Activated naive CD8-positive, alpha-beta T cell (primary cell): ENCODE results near the gene DGCR2.
A peak's percentile ranks its signal among the peaks of the same experiment; 100 is the strongest.
"Not testable (repeated sequence)": the region's sequence is repeated elsewhere in the genome, so short reads cannot be mapped to it uniquely, and the experiment has no call there.

Source experiments
- H3K27ac Mint-ChIP-seq: one replicate; pipeline ENCODE4 v1.8.0; 2021; ENCODE audit warnings: mixed read lengths
- H3K27me3 Mint-ChIP-seq: one replicate; pipeline ENCODE4 v1.8.0; 2021; ENCODE audit warnings: mixed read lengths
- H3K36me3 Mint-ChIP-seq: one replicate; pipeline ENCODE4 v1.8.0; 2021; ENCODE audit warnings: mixed read lengths
- H3K4me1 Mint-ChIP-seq: one replicate; pipeline ENCODE4 v1.8.0; 2021; ENCODE audit warnings: low read depth, mixed read lengths
- H3K4me3 Mint-ChIP-seq: one replicate; pipeline ENCODE4 v1.8.0; 2021; ENCODE audit warnings: mild to moderate bottlenecking, mixed read lengths
- H3K9me3 Mint-ChIP-seq: one replicate; pipeline ENCODE4 v1.8.0; 2021; ENCODE audit warnings: low read depth, mixed read lengths

DGCR2 gene

GRCh38 chr22:19094393-19094997 lies 27.7 kb downstream of the DGCR2 start:
- Mint-ChIP-seq H3K27ac (no peak overlapping the region), H3K27me3 (no peaks in the 10 kb centered on the region), H3K4me1 (peaks cover 39% of the 10 kb centered on the region), H3K4me3 (no peak overlapping the region), H3K36me3 (peaks cover 5% of the 10 kb centered on the region), H3K9me3 (no peaks in the 10 kb centered on the region)

- Mint-ChIP-seq H3K4me1 (peaks cover 31% of the 10 kb centered on the region), H3K9me3 (no peaks in the 10 kb centered on the region), H3K36me3 (peaks cover 5% of the 10 kb centered on the region), H3K4me3 (no peak overlapping the region), H3K27me3 (no peaks in the 10 kb centered on the region), H3K27ac (peak overlapping the region; percentile 65)
These were observed 29.5 kb downstream of the DGCR2 start for GRCh38 chr22:19092725-19093124.

GRCh38 chr22:19090586-19091127 lies 31.6 kb downstream of the DGCR2 start:
- no peaks in the 10 kb centered on the region for H3K27me3 Mint-ChIP-seq
- no peaks in the 10 kb centered on the region for H3K9me3 Mint-ChIP-seq
- H3K4me3 Mint-ChIP-seq, result no peak overlapping the region
- H3K36me3 Mint-ChIP-seq, result peaks cover 8% of the 10 kb centered on the region
- H3K4me1 Mint-ChIP-seq, result peaks cover 25% of the 10 kb centered on the region
- no peak overlapping the region for H3K27ac Mint-ChIP-seq

GRCh38 chr22:19090183-19090582 lies 32.0 kb downstream of the DGCR2 start:
- Mint-ChIP-seq H3K36me3 (peaks cover 8% of the 10 kb centered on the region), H3K4me1 (peaks cover 28% of the 10 kb centered on the region), H3K27ac (no peak overlapping the region), H3K4me3 (no peak overlapping the region), H3K27me3 (no peaks in the 10 kb centered on the region), H3K9me3 (no peaks in the 10 kb centered on the region)

- no peak overlapping the region for H3K27ac Mint-ChIP-seq
- H3K4me1 Mint-ChIP-seq, result peaks cover 32% of the 10 kb centered on the region
- no peaks in the 10 kb centered on the region for H3K9me3 Mint-ChIP-seq
- no peak overlapping the region for H3K4me3 Mint-ChIP-seq
- peaks cover 7% of the 10 kb centered on the region for H3K36me3 Mint-ChIP-seq
- H3K27me3 Mint-ChIP-seq, result no peaks in the 10 kb centered on the region
These were observed 33.2 kb downstream of the DGCR2 start for GRCh38 chr22:19088866-19089595.

- peaks cover 11% of the 10 kb centered on the region for H3K36me3 Mint-ChIP-seq
- H3K27me3 Mint-ChIP-seq, result no peaks in the 10 kb centered on the region
These were observed 35.3 kb downstream of the DGCR2 start for GRCh38 chr22:19086896-19087295.

GRCh38 chr22:19086417-19086816 lies 35.8 kb downstream of the DGCR2 start:
- Mint-ChIP-seq H3K27me3 (no peaks in the 10 kb centered on the region), H3K4me3 (no peak overlapping the region), H3K36me3 (peaks cover 11% of the 10 kb centered on the region), H3K9me3 (no peaks in the 10 kb centered on the region), H3K4me1 (peaks cover 32% of the 10 kb centered on the region), H3K27ac (no peak overlapping the region)

More at GRCh38 chr22:19086896-19087295, 35.3 kb downstream of the DGCR2 start:
- Mint-ChIP-seq H3K27ac (no peak overlapping the region), H3K4me1 (peaks cover 32% of the 10 kb centered on the region), H3K9me3 (no peaks in the 10 kb centered on the region), H3K4me3 (no peak overlapping the region)

- H3K27ac Mint-ChIP-seq, result no peak overlapping the region
- no peaks in the 10 kb centered on the region for H3K27me3 Mint-ChIP-seq
- no peak overlapping the region for H3K4me3 Mint-ChIP-seq
- peaks cover 29% of the 10 kb centered on the region for H3K4me1 Mint-ChIP-seq
- H3K9me3 Mint-ChIP-seq, result no peaks in the 10 kb centered on the region
- peaks cover 11% of the 10 kb centered on the region for H3K36me3 Mint-ChIP-seq
These were observed 36.9 kb downstream of the DGCR2 start for GRCh38 chr22:19085233-19085718.

- Mint-ChIP-seq H3K4me1 (peaks cover 26% of the 10 kb centered on the region), H3K36me3 (peaks cover 11% of the 10 kb centered on the region)
- H3K4me3 Mint-ChIP-seq, H3K27ac Mint-ChIP-seq, H3K27me3 Mint-ChIP-seq, H3K9me3 Mint-ChIP-seq: not testable (repeated sequence)
These were observed 37.6 kb downstream of the DGCR2 start for GRCh38 chr22:19084586-19084985.

- H3K4me3 Mint-ChIP-seq, H3K27me3 Mint-ChIP-seq, H3K9me3 Mint-ChIP-seq, H3K27ac Mint-ChIP-seq: not testable (repeated sequence)
- H3K36me3 Mint-ChIP-seq, result peaks cover 11% of the 10 kb centered on the region
- peaks cover 26% of the 10 kb centered on the region for H3K4me1 Mint-ChIP-seq
These were observed 38.1 kb downstream of the DGCR2 start for GRCh38 chr22:19084126-19084525.

- Mint-ChIP-seq H3K27ac (no peak overlapping the region), H3K27me3 (no peaks in the 10 kb centered on the region), H3K9me3 (no peaks in the 10 kb centered on the region), H3K36me3 (peaks cover 9% of the 10 kb centered on the region), H3K4me1 (peaks cover 22% of the 10 kb centered on the region), H3K4me3 (no peak overlapping the region)
These were observed 39.4 kb downstream of the DGCR2 start for GRCh38 chr22:19082793-19083192.

- no peaks in the 10 kb centered on the region for H3K9me3 Mint-ChIP-seq
- H3K36me3 Mint-ChIP-seq, result peaks cover 9% of the 10 kb centered on the region
- H3K4me1 Mint-ChIP-seq, result peaks cover 20% of the 10 kb centered on the region
- H3K4me3 Mint-ChIP-seq, result no peak overlapping the region
- H3K27ac Mint-ChIP-seq, result no peak overlapping the region
- H3K27me3 Mint-ChIP-seq, result no peaks in the 10 kb centered on the region
These were observed 40.1 kb downstream of the DGCR2 start for GRCh38 chr22:19082101-19082500.

GRCh38 chr22:19081351-19081750 lies 40.9 kb downstream of the DGCR2 start:
- Mint-ChIP-seq H3K4me1 (peaks cover 15% of the 10 kb centered on the region), H3K27me3 (no peaks in the 10 kb centered on the region), H3K9me3 (no peaks in the 10 kb centered on the region), H3K36me3 (peaks cover 6% of the 10 kb centered on the region), H3K4me3 (no peak overlapping the region), H3K27ac (no peak overlapping the region)

GRCh38 chr22:19080853-19081252 lies 41.4 kb downstream of the DGCR2 start:
- Mint-ChIP-seq H3K4me3 (no peak overlapping the region), H3K4me1 (peaks cover 14% of the 10 kb centered on the region), H3K9me3 (no peaks in the 10 kb centered on the region), H3K27me3 (no peaks in the 10 kb centered on the region), H3K36me3 (peaks cover 6% of the 10 kb centered on the region), H3K27ac (no peak overlapping the region)

GRCh38 chr22:19079691-19080090 lies 42.5 kb downstream of the DGCR2 start:
- Mint-ChIP-seq H3K27me3 (no peaks in the 10 kb centered on the region), H3K36me3 (peaks cover 3% of the 10 kb centered on the region), H3K27ac (no peak overlapping the region), H3K4me1 (peaks cover 8% of the 10 kb centered on the region), H3K4me3 (no peak overlapping the region), H3K9me3 (no peaks in the 10 kb centered on the region)
